GM12865 (cell line): Measurements from ENCODE around the gene FAM174B.

Source experiments
- DNase-seq: peaks from one replicate; pipeline ENCODE4 v3.0.0; 2010; ENCODE audit warnings: low read depth
- H3K4me3 ChIP-seq: 2 replicates; pipeline ENCODE4 v1.5.1; 2011; ENCODE audit warnings: mild to moderate bottlenecking, low read depth, low read length, control low read depth
- TF ChIP-seq, protein P1 (sequence below): IDR thresholded peaks from 2 replicates; pipeline ENCODE4 v1.5.1; 2011; ENCODE audit warnings: low read length, control low read depth, low read depth, inconsistent platforms; ENCODE audit not compliant: insufficient read depth; ENCODE audit errors: missing control alignments

FAM174B gene

DNA sequence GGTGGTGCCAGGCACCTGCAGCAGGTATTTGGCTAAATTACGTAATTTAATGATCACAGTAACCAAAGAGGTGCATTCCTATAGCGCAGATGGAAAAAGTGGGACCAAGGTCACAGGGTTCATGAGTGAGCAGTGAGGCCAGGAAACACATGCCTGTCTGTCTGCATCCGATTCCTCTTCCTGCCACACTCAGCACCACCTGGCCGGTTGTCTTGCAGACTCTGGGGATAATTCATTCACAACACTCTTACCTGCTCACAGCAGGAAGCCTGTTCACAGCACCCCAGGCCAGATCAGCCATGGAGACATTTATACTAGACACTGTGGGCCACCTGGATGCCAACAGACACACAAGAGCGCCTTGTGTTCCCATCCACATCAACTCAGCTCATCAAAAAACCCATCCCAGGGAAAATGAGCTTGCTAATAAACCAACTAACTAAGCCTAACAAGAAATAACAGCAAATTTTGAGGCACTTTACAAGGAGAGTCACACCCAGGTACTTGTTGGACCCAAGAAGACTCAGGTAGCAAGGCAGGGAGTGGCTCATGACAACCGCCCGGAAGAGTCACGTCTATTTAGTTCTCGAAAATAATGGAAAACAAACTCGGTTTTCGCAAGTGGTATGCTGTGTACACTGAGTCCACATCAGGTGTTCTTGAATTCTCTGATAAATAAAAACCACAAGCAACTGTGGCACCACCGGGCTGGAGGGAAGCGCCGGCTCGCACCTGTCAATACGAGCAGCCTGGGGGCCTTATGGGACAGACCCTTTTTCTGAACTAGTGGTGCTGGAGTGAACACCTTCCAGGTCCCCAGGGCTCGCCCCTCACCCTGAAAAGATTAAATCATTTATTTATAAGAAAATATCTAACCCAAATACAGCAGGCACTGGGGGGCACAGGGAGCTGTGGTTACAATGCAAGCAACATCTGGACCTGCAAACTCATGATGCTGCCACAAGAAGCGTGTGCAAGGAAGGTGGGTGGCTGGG lies 40.5 kb downstream of the FAM174B start:
- TF ChIP-seq, protein P1, sequence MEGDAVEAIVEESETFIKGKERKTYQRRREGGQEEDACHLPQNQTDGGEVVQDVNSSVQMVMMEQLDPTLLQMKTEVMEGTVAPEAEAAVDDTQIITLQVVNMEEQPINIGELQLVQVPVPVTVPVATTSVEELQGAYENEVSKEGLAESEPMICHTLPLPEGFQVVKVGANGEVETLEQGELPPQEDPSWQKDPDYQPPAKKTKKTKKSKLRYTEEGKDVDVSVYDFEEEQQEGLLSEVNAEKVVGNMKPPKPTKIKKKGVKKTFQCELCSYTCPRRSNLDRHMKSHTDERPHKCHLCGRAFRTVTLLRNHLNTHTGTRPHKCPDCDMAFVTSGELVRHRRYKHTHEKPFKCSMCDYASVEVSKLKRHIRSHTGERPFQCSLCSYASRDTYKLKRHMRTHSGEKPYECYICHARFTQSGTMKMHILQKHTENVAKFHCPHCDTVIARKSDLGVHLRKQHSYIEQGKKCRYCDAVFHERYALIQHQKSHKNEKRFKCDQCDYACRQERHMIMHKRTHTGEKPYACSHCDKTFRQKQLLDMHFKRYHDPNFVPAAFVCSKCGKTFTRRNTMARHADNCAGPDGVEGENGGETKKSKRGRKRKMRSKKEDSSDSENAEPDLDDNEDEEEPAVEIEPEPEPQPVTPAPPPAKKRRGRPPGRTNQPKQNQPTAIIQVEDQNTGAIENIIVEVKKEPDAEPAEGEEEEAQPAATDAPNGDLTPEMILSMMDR: no peak
- H3K4me3 ChIP-seq: no peak overlapping the region
- DNase-seq: no peak

GRCh38 chr15:92614301-92614700 lies 41.3 kb downstream of the FAM174B start:
- DNase-seq: no peak
- H3K4me3 ChIP-seq: no peak overlapping the region
- TF ChIP-seq, protein P1: no peak

DNA sequence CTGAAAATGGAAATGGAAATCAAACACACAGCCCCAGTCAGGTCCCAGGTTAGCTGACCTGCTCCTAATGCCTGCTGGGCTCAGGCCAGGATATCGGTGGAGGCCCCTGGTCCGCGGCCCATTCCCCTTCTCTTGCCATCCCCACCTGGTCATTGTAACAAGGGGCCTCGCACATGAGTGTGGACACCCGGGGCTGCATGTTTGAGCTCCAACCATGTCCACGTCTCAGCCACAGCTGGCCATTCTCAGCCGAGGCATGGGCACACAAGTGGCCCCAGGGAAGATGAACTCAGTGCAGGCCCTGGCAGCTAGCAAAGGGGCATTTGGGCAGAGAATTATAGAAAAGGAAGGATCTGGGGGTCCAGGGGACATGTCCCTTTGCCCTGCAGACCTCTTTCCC lies 41.7 kb downstream of the FAM174B start:
- TF ChIP-seq, protein P1: no peak
- no peak for DNase-seq
- H3K4me3 ChIP-seq: no peak overlapping the region

DNA sequence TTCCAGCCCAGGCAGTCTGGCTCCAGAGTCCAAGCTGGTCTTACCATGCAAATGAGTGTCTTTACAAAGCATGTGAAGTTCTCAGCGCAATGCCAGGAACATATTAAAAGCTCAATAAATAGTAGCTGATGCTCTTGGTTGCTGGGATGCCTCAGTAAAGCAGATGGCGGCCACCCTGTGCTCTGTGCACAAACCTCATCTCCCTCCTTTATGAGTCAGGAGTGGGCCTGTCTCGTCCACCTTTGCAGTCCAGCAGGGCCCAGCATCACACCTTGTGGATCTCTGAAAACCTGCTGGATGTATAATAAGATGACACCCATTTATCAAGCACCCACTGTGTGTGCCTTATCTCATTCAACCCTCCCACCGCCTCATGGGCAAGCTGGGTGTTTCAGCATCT lies 42.7 kb downstream of the FAM174B start:
- H3K4me3 ChIP-seq: no peak overlapping the region
- TF ChIP-seq, protein P1: no peak
- no peak for DNase-seq

- no peak overlapping the region for H3K4me3 ChIP-seq
- TF ChIP-seq, protein P1: peak; percentile 32
- peak; percentile 40 for DNase-seq
Measured at GRCh38 chr15:92611995-92612745, 43.4 kb downstream of the FAM174B start.

DNA sequence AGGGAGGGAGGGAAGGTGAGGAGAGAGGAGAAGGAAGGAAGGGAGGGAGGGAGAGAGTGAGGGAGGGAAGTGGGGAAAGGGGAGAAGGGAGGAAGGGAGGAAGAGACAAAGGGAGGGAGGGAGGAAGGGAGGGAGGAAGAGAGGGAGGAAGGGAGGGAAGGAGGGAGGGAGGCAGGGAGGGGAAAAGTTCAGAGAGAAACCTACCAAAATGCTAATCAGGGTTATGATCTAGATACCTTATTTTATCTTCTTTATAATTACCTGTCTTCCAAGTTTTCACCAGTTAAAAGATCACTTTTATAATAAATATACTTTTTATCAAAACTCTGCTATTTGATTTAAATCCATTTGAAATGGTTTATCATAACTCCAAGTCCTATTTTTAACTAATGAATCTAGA lies 44.4 kb downstream of the FAM174B start:
- TF ChIP-seq, protein P1: no peak
- no peak for DNase-seq
- H3K4me3 ChIP-seq: no peak overlapping the region
